ENCODE data around the gene CLASP2.

DNA sequence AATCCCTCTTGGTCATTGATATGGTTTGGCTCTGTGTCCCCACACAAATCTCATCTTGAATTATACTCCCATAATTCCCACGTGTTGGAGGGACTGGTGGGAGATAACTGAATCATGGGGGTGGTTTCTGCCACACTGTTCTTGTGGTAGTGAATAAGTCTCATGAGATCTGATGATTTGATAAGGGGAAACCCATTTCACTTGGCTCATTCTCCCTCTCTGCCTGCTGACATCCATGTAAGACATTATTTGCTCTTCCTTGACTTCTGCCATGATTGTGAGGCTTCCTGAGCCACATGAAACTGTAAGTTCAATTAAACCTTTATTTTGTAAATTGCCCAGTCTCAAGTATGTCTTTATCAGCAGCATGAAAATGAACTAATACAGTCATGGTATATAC is 171.0 kb downstream of the CLASP2 start:
- TF ChIP-seq, protein P1, sequence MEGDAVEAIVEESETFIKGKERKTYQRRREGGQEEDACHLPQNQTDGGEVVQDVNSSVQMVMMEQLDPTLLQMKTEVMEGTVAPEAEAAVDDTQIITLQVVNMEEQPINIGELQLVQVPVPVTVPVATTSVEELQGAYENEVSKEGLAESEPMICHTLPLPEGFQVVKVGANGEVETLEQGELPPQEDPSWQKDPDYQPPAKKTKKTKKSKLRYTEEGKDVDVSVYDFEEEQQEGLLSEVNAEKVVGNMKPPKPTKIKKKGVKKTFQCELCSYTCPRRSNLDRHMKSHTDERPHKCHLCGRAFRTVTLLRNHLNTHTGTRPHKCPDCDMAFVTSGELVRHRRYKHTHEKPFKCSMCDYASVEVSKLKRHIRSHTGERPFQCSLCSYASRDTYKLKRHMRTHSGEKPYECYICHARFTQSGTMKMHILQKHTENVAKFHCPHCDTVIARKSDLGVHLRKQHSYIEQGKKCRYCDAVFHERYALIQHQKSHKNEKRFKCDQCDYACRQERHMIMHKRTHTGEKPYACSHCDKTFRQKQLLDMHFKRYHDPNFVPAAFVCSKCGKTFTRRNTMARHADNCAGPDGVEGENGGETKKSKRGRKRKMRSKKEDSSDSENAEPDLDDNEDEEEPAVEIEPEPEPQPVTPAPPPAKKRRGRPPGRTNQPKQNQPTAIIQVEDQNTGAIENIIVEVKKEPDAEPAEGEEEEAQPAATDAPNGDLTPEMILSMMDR (IDR thresholded peaks at IDR 0.05; ENCODE audit: insufficient read depth, low read depth, low read length): no peak
- TF ChIP-seq EZH2 (IDR thresholded peaks at IDR 0.05; ENCODE audit: insufficient read depth, low read length): no peak
